Measurements from ENCODE around the gene TPT1.
"Not testable (repeated sequence)": the region's sequence is repeated elsewhere in the genome, so short reads cannot be mapped to it uniquely, and the experiment has no call there.

The TPT1 gene

GRCh38 chr13:45298550-45298949 is 42.4 kb downstream of the TPT1 start:
- H3K4me1 ChIP-seq (ENCODE audit: control insufficient read depth, insufficient read depth, low read length); H3K9me3 ChIP-seq (ENCODE audit: control insufficient read depth, insufficient read depth, low read depth, low read length); H3K4me3 ChIP-seq (ENCODE audit: low read depth, low read length); POLR2A ChIA-PET; H3K36me3 ChIP-seq (ENCODE audit: control insufficient read depth in 2 of 2, insufficient read depth in 1 of 2, low read length in 2 of 2); CTCF ChIA-PET; H3K27ac ChIP-seq (ENCODE audit: extremely low read depth, low read depth, low read length): not testable (repeated sequence)
- peak; percentile 86 for TF ChIP-seq ZNF121 (tag by site-specific recombination; IDR thresholded peaks at IDR 0.05)

DNA sequence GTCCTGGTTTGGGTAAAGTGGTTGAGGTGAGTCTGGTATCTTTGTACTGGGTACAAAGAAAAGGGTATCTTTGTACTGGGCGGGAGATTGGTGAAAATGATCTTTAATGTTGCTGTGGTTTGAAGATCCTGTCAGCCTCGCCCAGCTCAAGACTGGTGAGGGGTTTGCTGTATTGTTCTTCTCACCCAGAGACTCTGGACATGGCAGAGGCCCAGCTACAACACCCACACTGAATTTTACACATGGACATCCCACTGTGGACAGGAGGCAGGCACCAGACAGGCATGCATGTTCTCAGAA is 42.8 kb downstream of the TPT1 start:
- Histone ChIP-seq H3K9me3 (ENCODE audit: control insufficient read depth, insufficient read depth, low read depth, low read length) (no peaks in the 10 kb centered on the region), H3K4me1 (ENCODE audit: control insufficient read depth, insufficient read depth, low read length) (no peaks in the 10 kb centered on the region), H3K36me3 (ENCODE audit: control insufficient read depth in 2 of 2, insufficient read depth in 1 of 2, low read length in 2 of 2) (no peaks in the 10 kb centered on the region), H3K27ac (ENCODE audit: extremely low read depth, low read depth, low read length) (no peak overlapping the region), H3K4me3 (ENCODE audit: low read depth, low read length) (no peak overlapping the region)
- ChIA-PET POLR2A (no interaction called here), CTCF (interaction anchor here (1.1 kb wide), 1 partner anchor 251 kb away, joined by 4 read pairs; no protein-coding TSS in a partner anchor)
- no peak for TF ChIP-seq ZNF335 (tag by site-specific recombination; conservative IDR thresholded peaks at IDR 0.05)

GRCh38 chr13:45297456-45298205 is 43.4 kb downstream of the TPT1 start:
- no peaks in the 10 kb centered on the region for H3K36me3 ChIP-seq (ENCODE audit: control insufficient read depth in 2 of 2, insufficient read depth in 1 of 2, low read length in 2 of 2)
- TF ChIP-seq, protein P1, sequence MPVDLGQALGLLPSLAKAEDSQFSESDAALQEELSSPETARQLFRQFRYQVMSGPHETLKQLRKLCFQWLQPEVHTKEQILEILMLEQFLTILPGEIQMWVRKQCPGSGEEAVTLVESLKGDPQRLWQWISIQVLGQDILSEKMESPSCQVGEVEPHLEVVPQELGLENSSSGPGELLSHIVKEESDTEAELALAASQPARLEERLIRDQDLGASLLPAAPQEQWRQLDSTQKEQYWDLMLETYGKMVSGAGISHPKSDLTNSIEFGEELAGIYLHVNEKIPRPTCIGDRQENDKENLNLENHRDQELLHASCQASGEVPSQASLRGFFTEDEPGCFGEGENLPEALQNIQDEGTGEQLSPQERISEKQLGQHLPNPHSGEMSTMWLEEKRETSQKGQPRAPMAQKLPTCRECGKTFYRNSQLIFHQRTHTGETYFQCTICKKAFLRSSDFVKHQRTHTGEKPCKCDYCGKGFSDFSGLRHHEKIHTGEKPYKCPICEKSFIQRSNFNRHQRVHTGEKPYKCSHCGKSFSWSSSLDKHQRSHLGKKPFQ (tag by site-specific recombination; IDR thresholded peaks at IDR 0.05), result no peak
- TF ChIP-seq EGR2 (tag by site-specific recombination; IDR thresholded peaks at IDR 0.05; ENCODE audit: low read depth) (no peak), ZBTB8A (tag by site-specific recombination; IDR thresholded peaks at IDR 0.05) (no peak), ZNF121 (tag by site-specific recombination; IDR thresholded peaks at IDR 0.05) (no peak), ZNF155 (tag by site-specific recombination; IDR thresholded peaks at IDR 0.05) (no peak), PRDM4 (tag by site-specific recombination; IDR thresholded peaks at IDR 0.05) (no peak), ZNF311 (tag by site-specific recombination; IDR thresholded peaks at IDR 0.05; ENCODE audit: borderline replicate concordance) (no peak), ZNF701 (tag by site-specific recombination; IDR thresholded peaks at IDR 0.05) (no peak), ZNF830 (tag by site-specific recombination; IDR thresholded peaks at IDR 0.05; ENCODE audit: low read depth) (no peak), SCRT1 (tag by site-specific recombination; IDR thresholded peaks at IDR 0.05; ENCODE audit: borderline replicate concordance) (no peak), SCRT2 (tag by site-specific recombination; IDR thresholded peaks at IDR 0.05) (no peak), ZNF768 (tag by site-specific recombination; IDR thresholded peaks at IDR 0.05) (no peak), ZSCAN4 (tag by site-specific recombination; IDR thresholded peaks at IDR 0.05) (no peak), ZNF138 (tag by site-specific recombination; IDR thresholded peaks at IDR 0.05; ENCODE audit: borderline replicate concordance) (no peak)
- TF ChIP-seq, protein P2, sequence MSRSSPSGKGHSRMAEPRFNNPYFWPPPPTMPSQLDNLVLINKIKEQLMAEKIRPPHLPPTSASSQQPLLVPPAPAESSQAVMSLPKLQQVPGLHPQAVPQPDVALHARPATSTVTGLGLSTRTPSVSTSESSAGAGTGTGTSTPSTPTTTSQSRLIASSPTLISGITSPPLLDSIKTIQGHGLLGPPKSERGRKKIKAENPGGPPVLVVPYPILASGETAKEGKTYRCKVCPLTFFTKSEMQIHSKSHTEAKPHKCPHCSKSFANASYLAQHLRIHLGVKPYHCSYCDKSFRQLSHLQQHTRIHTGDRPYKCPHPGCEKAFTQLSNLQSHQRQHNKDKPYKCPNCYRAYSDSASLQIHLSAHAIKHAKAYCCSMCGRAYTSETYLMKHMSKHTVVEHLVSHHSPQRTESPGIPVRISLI (tag by site-specific recombination; IDR thresholded peaks at IDR 0.05), result no peak
- no peaks in the 10 kb centered on the region for H3K4me1 ChIP-seq (ENCODE audit: control insufficient read depth, insufficient read depth, low read length)
- H3K27ac ChIP-seq (ENCODE audit: extremely low read depth, low read depth, low read length), result no peak overlapping the region
- no peaks in the 10 kb centered on the region for H3K9me3 ChIP-seq (ENCODE audit: control insufficient read depth, insufficient read depth, low read depth, low read length)
- POLR2A ChIA-PET, result no interaction called here
- no peak overlapping the region for H3K4me3 ChIP-seq (ENCODE audit: low read depth, low read length)
- CTCF ChIA-PET, result interaction anchor here (1.1 kb wide), 1 partner anchor 251 kb away, joined by 4 read pairs; no protein-coding TSS in a partner anchor
